ENCODE measurements around the gene GPBAR1. TPM values are rescaled to one million over a fixed set of nuclear protein-coding genes. Genes with fewer than 3 reads are reported as not detected.

Gene GPBAR1
- polyA plus RNA-seq, 1 of the 3 experiments (the other 2 are of a cell fraction), result 0.13 TPM

DNA sequence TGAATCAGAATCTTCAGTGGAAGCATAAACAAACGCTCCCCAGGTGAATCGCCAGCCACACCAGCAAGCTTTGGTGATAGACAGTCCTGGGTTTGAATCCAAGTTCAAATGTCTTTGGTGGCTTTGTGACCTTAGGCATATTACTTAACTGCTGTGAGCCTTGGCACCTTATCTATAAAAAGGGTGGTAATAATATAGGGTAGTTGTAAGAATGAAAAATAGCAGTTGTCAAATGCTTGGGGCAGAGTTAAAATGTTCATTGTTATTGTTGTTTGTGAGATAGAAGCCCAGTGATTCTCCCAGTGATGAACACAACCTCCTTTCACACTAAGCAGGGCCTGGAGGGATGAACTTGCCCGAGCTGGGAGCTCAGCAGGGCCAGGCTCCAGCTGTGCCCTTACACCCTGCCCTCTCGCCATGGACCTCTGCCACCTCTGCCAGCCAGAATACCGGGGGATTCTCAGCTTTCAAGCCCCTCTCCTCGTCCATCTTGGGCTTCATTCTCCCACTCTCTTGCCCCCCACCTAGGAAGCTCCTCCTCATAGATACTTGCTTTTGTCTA lies 37.6 kb downstream of the GPBAR1 start:
- H3F3A ChIP-seq (replicated peaks; ENCODE audit: insufficient read depth), result peaks cover 4% of the 10 kb centered on the region
- H3K9me3 ChIP-seq, result no peaks in the 10 kb centered on the region
- no peaks in the 10 kb centered on the region for H3K79me2 ChIP-seq (ENCODE audit: insufficient read depth)
- no peak overlapping the region for H3K4me3 ChIP-seq (ENCODE audit: low read depth in 2 of 2, low read length in 1 of 2)
- 67% methylated on average over 6 of the region's 6 CpGs for WGBS (ENCODE audit: low lambda C conversion rate)
- H3K4me2 ChIP-seq, result no peak overlapping the region
- no peaks in the 10 kb centered on the region for H3K27me3 ChIP-seq (ENCODE audit: insufficient read depth)
- no peak for DNase-seq
- no peak overlapping the region for H3K9ac ChIP-seq
- H2AFZ ChIP-seq (ENCODE audit: low read depth), result no peak overlapping the region
- H3K36me3 ChIP-seq (replicated peaks in 1 of 2; ENCODE audit: control insufficient read depth in 1 of 2, insufficient read depth in 2 of 2, low read length in 1 of 2), result no peaks in the 10 kb centered on the region
- no peaks in the 10 kb centered on the region for H3K9me2 ChIP-seq
- H3K27ac ChIP-seq (ENCODE audit: low read depth in 2 of 2, low read length in 1 of 2), result no peak overlapping the region
- ChIA-PET POLR2A (no interaction called here), CTCF (interaction anchor here (1.2 to 3.1 kb wide), 4 partner anchors 10 to 98 kb away, joined by 3 to 15 read pairs (median 10); partner anchors contain the start of gene CATIP)
- no peaks in the 10 kb centered on the region for H4K20me1 ChIP-seq (ENCODE audit: insufficient read depth)
- H3K4me1 ChIP-seq (ENCODE audit: control insufficient read depth in 1 of 2, insufficient read depth in 2 of 2, low read depth in 1 of 2, low read length in 1 of 2), result peaks cover 0 to 5% of the 10 kb centered on the region in 2 experiments; a peak in 1 of 4 replicates
- TF ChIP-seq GABPA (IDR thresholded peaks at IDR 0.05; ENCODE audit: low read depth), result no peak
- TF ChIP-seq, protein P1, sequence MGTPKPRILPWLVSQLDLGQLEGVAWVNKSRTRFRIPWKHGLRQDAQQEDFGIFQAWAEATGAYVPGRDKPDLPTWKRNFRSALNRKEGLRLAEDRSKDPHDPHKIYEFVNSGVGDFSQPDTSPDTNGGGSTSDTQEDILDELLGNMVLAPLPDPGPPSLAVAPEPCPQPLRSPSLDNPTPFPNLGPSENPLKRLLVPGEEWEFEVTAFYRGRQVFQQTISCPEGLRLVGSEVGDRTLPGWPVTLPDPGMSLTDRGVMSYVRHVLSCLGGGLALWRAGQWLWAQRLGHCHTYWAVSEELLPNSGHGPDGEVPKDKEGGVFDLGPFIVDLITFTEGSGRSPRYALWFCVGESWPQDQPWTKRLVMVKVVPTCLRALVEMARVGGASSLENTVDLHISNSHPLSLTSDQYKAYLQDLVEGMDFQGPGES (IDR thresholded peaks at IDR 0.05; ENCODE audit: low read depth, low read length), result no peak
- TF ChIP-seq, protein P2, sequence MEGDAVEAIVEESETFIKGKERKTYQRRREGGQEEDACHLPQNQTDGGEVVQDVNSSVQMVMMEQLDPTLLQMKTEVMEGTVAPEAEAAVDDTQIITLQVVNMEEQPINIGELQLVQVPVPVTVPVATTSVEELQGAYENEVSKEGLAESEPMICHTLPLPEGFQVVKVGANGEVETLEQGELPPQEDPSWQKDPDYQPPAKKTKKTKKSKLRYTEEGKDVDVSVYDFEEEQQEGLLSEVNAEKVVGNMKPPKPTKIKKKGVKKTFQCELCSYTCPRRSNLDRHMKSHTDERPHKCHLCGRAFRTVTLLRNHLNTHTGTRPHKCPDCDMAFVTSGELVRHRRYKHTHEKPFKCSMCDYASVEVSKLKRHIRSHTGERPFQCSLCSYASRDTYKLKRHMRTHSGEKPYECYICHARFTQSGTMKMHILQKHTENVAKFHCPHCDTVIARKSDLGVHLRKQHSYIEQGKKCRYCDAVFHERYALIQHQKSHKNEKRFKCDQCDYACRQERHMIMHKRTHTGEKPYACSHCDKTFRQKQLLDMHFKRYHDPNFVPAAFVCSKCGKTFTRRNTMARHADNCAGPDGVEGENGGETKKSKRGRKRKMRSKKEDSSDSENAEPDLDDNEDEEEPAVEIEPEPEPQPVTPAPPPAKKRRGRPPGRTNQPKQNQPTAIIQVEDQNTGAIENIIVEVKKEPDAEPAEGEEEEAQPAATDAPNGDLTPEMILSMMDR (IDR thresholded peaks at IDR 0.05), result no peak
- TF ChIP-seq FOXM1 (IDR thresholded peaks at IDR 0.05; ENCODE audit: low read depth), result no peak
- no peak for TF ChIP-seq NRF1 (IDR thresholded peaks at IDR 0.05; ENCODE audit: low read depth, low read length)
- no peak for TF ChIP-seq ELF1 (IDR thresholded peaks at IDR 0.05)
- TF ChIP-seq EP300 (IDR thresholded peaks at IDR 0.05; ENCODE audit: borderline replicate concordance in 1 of 2, low read depth in 1 of 2, low read length in 1 of 2), result no peak
- TF ChIP-seq YY1 (IDR thresholded peaks at IDR 0.05; ENCODE audit: low read depth), result no peak
- TF ChIP-seq, protein P3, sequence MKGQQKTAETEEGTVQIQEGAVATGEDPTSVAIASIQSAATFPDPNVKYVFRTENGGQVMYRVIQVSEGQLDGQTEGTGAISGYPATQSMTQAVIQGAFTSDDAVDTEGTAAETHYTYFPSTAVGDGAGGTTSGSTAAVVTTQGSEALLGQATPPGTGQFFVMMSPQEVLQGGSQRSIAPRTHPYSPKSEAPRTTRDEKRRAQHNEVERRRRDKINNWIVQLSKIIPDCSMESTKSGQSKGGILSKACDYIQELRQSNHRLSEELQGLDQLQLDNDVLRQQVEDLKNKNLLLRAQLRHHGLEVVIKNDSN (IDR thresholded peaks at IDR 0.05; ENCODE audit: borderline replicate concordance, low read depth), result no peak
- TF ChIP-seq FOSL2 (IDR thresholded peaks at IDR 0.05; ENCODE audit: borderline replicate concordance, low read depth), result no peak
- TF ChIP-seq NFIC (IDR thresholded peaks at IDR 0.05; ENCODE audit: borderline replicate concordance), result no peak
- TF ChIP-seq, protein P4, sequence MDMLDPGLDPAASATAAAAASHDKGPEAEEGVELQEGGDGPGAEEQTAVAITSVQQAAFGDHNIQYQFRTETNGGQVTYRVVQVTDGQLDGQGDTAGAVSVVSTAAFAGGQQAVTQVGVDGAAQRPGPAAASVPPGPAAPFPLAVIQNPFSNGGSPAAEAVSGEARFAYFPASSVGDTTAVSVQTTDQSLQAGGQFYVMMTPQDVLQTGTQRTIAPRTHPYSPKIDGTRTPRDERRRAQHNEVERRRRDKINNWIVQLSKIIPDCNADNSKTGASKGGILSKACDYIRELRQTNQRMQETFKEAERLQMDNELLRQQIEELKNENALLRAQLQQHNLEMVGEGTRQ (IDR thresholded peaks at IDR 0.05; ENCODE audit: borderline replicate concordance, low read depth, low read length), result no peak
- no peak for TF ChIP-seq CHD2 (IDR thresholded peaks at IDR 0.05; ENCODE audit: low read length, partially characterized antibody)

Data from SK-N-SH (cell line).